Measurements from ENCODE around the gene ZNF646. TPM values are rescaled to one million over a fixed set of nuclear protein-coding genes. Genes with fewer than 3 reads are reported as not detected.

ZNF646 gene
- total RNA-seq, 1 donor from 2014 or later, result 17.2 TPM

GRCh38 chr16:31072540-31073141, 1.6 kb upstream of the ZNF646 start:
- H3K9me3 ChIP-seq (ENCODE audit: insufficient read depth, low read depth, low read length), result no peaks in the 10 kb centered on the region
- H3K9me3 Mint-ChIP-seq (ENCODE audit: unreplicated experiment), result no peaks in the 10 kb centered on the region

GRCh38 chr16:31073142-31073969, 866 bp upstream of the ZNF646 start:
- no peak for TF ChIP-seq EZH2 (IDR thresholded peaks at IDR 0.05; ENCODE audit: insufficient read depth, low read length)
- no peak for TF ChIP-seq CTCF (IDR thresholded peaks at IDR 0.05; ENCODE audit: insufficient read depth, low read depth, low read length)
- peaks cover 8% of the 10 kb centered on the region for H3K4me1 Mint-ChIP-seq (ENCODE audit: low read depth, unreplicated experiment)
- no peak for FAIRE-seq
- peak overlapping the region; percentile 70 for H2AFZ ChIP-seq (ENCODE audit: low read depth, low read length)
- peak overlapping the region; percentile 99 for H3K4me2 ChIP-seq (ENCODE audit: low read length)
- peak overlapping the region; percentile 99 for H3K4me3 Mint-ChIP-seq (ENCODE audit: unreplicated experiment)
- H3K27me3 ChIP-seq (ENCODE audit: insufficient read depth, low read length), result no peaks in the 10 kb centered on the region
- peak overlapping the region; percentile 95 for H3K9ac ChIP-seq (ENCODE audit: low read length)
- H3K27ac ChIP-seq (ENCODE audit: low read depth, low read length), result peak overlapping the region; percentile 92
- H3K27ac Mint-ChIP-seq (ENCODE audit: unreplicated experiment), result peak overlapping the region; percentile 97
- no peaks in the 10 kb centered on the region for H3K9me3 ChIP-seq (ENCODE audit: insufficient read depth, low read depth, low read length)
- H3K4me3 ChIP-seq (ENCODE audit: insufficient read depth, low read depth, low read length), result peak overlapping the region; percentile 99
- no peaks in the 10 kb centered on the region for H3K36me3 ChIP-seq (ENCODE audit: insufficient read depth, low read length)
- H3K79me2 ChIP-seq (ENCODE audit: insufficient read depth, low read length), result peaks cover 89% of the 10 kb centered on the region
- no peaks in the 10 kb centered on the region for H3K27me3 Mint-ChIP-seq (ENCODE audit: low read depth, unreplicated experiment)
- peaks cover 31% of the 10 kb centered on the region for H4K20me1 ChIP-seq (ENCODE audit: insufficient read depth, low read length)
- H3K4me1 ChIP-seq (ENCODE audit: insufficient read depth, low read length), result peaks cover 15% of the 10 kb centered on the region
- peak; percentile 89 for DNase-seq (ENCODE audit: low read depth)
- H3K9me3 Mint-ChIP-seq (ENCODE audit: unreplicated experiment), result no peaks in the 10 kb centered on the region
- peaks cover 8% of the 10 kb centered on the region for H3K36me3 Mint-ChIP-seq (ENCODE audit: low read depth, unreplicated experiment)

More at GRCh38 chr16:31072540-31073141, 1.6 kb upstream of the ZNF646 start:
- peaks cover 24% of the 10 kb centered on the region for H4K20me1 ChIP-seq (ENCODE audit: insufficient read depth, low read length)
- no peaks in the 10 kb centered on the region for H3K27me3 Mint-ChIP-seq (ENCODE audit: low read depth, unreplicated experiment)
- no peaks in the 10 kb centered on the region for H3K36me3 ChIP-seq (ENCODE audit: insufficient read depth, low read length)
- H3K9ac ChIP-seq (ENCODE audit: low read length), result peak overlapping the region; percentile 95
- DNase-seq (ENCODE audit: low read depth) (peak; percentile 42), FAIRE-seq (no peak)
- H3K79me2 ChIP-seq (ENCODE audit: insufficient read depth, low read length), result peaks cover 87% of the 10 kb centered on the region
- H3K27me3 ChIP-seq (ENCODE audit: insufficient read depth, low read length), result no peaks in the 10 kb centered on the region
- peaks cover 15% of the 10 kb centered on the region for H3K4me1 ChIP-seq (ENCODE audit: insufficient read depth, low read length)
- H3K4me1 Mint-ChIP-seq (ENCODE audit: low read depth, unreplicated experiment), result peaks cover 8% of the 10 kb centered on the region
- peak overlapping the region; percentile 99 for H3K4me2 ChIP-seq (ENCODE audit: low read length)
- peak overlapping the region; percentile 92 for H3K27ac ChIP-seq (ENCODE audit: low read depth, low read length)
- H3K4me3 Mint-ChIP-seq (ENCODE audit: unreplicated experiment), result peak overlapping the region; percentile 99
- H3K4me3 ChIP-seq (ENCODE audit: insufficient read depth, low read depth, low read length), result peak overlapping the region; percentile 99
- H2AFZ ChIP-seq (ENCODE audit: low read depth, low read length), result peak overlapping the region; percentile 70
- peaks cover 3% of the 10 kb centered on the region for H3K36me3 Mint-ChIP-seq (ENCODE audit: low read depth, unreplicated experiment)
- H3K27ac Mint-ChIP-seq (ENCODE audit: unreplicated experiment), result peak overlapping the region; percentile 97
- no peak for TF ChIP-seq EZH2 (IDR thresholded peaks at IDR 0.05; ENCODE audit: insufficient read depth, low read length)
- no peak for TF ChIP-seq CTCF (IDR thresholded peaks at IDR 0.05; ENCODE audit: insufficient read depth, low read depth, low read length)
